Glomerular endothelial cell (primary cell): Measurements from ENCODE around the gene PCF11. TPM values are rescaled to one million over a fixed set of nuclear protein-coding genes. Genes with fewer than 3 reads are reported as not detected.

Experiments used
- DNase-seq: peaks from one replicate; pipeline ENCODE4 v3.0.0-alpha.2; 2011; ENCODE audit warnings: low read depth, low spot score; ENCODE audit errors: extremely low read depth
- total RNA-seq: library from RNA; depleted of rRNA; stranded (reverse); fragments of >200 nt; gene quantifications from 2 replicates; pipeline ENCODE4 v1.2.3, GENCODE V29; 2015

Gene PCF11
- total RNA-seq, 1 donor from 2014 or later = 33.1 TPM

- no peak for DNase-seq
These were observed 5.5 kb upstream of the PCF11 start for GRCh38 chr11:83151274-83151977.

GRCh38 chr11:83152264-83152663 is 4.7 kb upstream of the PCF11 start:
- DNase-seq = no peak

GRCh38 chr11:83153764-83154163 is 3.2 kb upstream of the PCF11 start:
- DNase-seq = no peak

- DNase-seq = peak; percentile 99
These were observed 561 bp upstream of the PCF11 start for GRCh38 chr11:83156144-83156995.

GRCh38 chr11:83157594-83158356 is 844 bp downstream of the PCF11 start:
- DNase-seq = no peak

- DNase-seq = no peak
These were observed 1.4 kb downstream of the PCF11 start for GRCh38 chr11:83158357-83158786.

- no peak for DNase-seq
These were observed 2.3 kb downstream of the PCF11 start for GRCh38 chr11:83158965-83159901.

- DNase-seq = no peak
These were observed 3.3 kb downstream of the PCF11 start for GRCh38 chr11:83159902-83160865.

- DNase-seq = no peak
These were observed 4.8 kb downstream of the PCF11 start for GRCh38 chr11:83161610-83162199.

- DNase-seq = no peak
These were observed 5.4 kb downstream of the PCF11 start for GRCh38 chr11:83162377-83162776.

- no peak for DNase-seq
These were observed 9.4 kb downstream of the PCF11 start for GRCh38 chr11:83166193-83166866.

GRCh38 chr11:83168756-83169155 is 11.8 kb downstream of the PCF11 start:
- DNase-seq = no peak

GRCh38 chr11:83170865-83171264 is 13.9 kb downstream of the PCF11 start:
- DNase-seq = no peak

- no peak for DNase-seq
These were observed 15.6 kb downstream of the PCF11 start for GRCh38 chr11:83172551-83172950.

GRCh38 chr11:83174008-83174407 is 17.1 kb downstream of the PCF11 start:
- no peak for DNase-seq

GRCh38 chr11:83175815-83176214 is 18.9 kb downstream of the PCF11 start:
- no peak for DNase-seq

- no peak for DNase-seq
These were observed 24.9 kb downstream of the PCF11 start for GRCh38 chr11:83181815-83182214.

GRCh38 chr11:83185767-83186166 is 28.8 kb downstream of the PCF11 start:
- no peak for DNase-seq
